ENCODE results near the gene CRTAP. TPM values are rescaled to one million over a fixed set of nuclear protein-coding genes. Genes with fewer than 3 reads are reported as not detected.
"Not testable (repeated sequence)": the region's sequence is repeated elsewhere in the genome, so short reads cannot be mapped to it uniquely, and the experiment has no call there.

The CRTAP gene
- total RNA-seq, 2 experiments from 2014 or later, result 36.0 to 39.4 TPM

GRCh38 chr3:33174711-33175414, 61.0 kb downstream of the CRTAP start:
- H3K4me1 Mint-ChIP-seq, result peaks cover 6% of the 10 kb centered on the region
- peaks cover 9% of the 10 kb centered on the region for H3K27me3 Mint-ChIP-seq
- ATAC-seq (ENCODE audit: low read depth) (no peak), DNase-seq (no peak)
- no peak overlapping the region for H3K4me3 Mint-ChIP-seq
- POLR2A ChIA-PET, result no interaction called here
- peaks cover 1% of the 10 kb centered on the region for H3K36me3 Mint-ChIP-seq
- H3K27ac Mint-ChIP-seq, result no peak overlapping the region
- H3K9me3 Mint-ChIP-seq, result peaks cover 2% of the 10 kb centered on the region

GRCh38 chr3:33179132-33179531, 65.3 kb downstream of the CRTAP start:
- H3K4me1 Mint-ChIP-seq, result no peaks in the 10 kb centered on the region
- no peaks in the 10 kb centered on the region for H3K9me3 Mint-ChIP-seq
- H3K36me3 Mint-ChIP-seq, result no peaks in the 10 kb centered on the region
- POLR2A ChIA-PET, result no interaction called here
- DNase-seq (no peak), ATAC-seq (ENCODE audit: low read depth) (no peak)
- peaks cover 11% of the 10 kb centered on the region for H3K27me3 Mint-ChIP-seq
- H3K27ac Mint-ChIP-seq, result no peak overlapping the region
- H3K4me3 Mint-ChIP-seq, result no peak overlapping the region

- H3K4me3 Mint-ChIP-seq, result no peak overlapping the region
- ATAC-seq (ENCODE audit: low read depth), result no peak
- no peaks in the 10 kb centered on the region for H3K4me1 Mint-ChIP-seq
- no peak for DNase-seq
- no peak overlapping the region for H3K27ac Mint-ChIP-seq
- no peaks in the 10 kb centered on the region for H3K9me3 Mint-ChIP-seq
- H3K27me3 Mint-ChIP-seq, result peaks cover 9% of the 10 kb centered on the region
- no peaks in the 10 kb centered on the region for H3K36me3 Mint-ChIP-seq
- POLR2A ChIA-PET, result no interaction called here
Observed at GRCh38 chr3:33181229-33181628, 67.4 kb downstream of the CRTAP start.

DNA sequence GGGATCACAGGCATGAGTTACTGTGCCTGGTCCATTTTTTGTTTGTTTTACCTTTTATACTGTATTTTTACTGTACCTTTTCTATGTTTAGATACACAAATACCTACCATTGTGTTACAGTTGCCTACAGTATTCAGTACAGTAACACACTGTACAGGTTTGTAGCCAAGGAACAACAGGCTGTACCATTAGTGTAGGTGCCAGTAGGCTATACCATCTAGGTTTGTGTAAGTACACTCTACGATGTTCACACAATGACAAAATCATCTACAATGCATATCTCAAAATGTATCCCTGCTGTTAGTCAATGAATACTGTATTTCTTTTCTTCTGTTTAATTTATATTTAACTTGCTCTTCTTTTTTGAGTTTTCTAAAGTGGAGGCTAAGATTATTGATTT, 67.8 kb downstream of the CRTAP start:
- H3K9me3 Mint-ChIP-seq; H3K36me3 Mint-ChIP-seq; H3K27ac Mint-ChIP-seq; H3K27me3 Mint-ChIP-seq; H3K4me3 Mint-ChIP-seq; H3K4me1 Mint-ChIP-seq; DNase-seq; ATAC-seq (ENCODE audit: low read depth); POLR2A ChIA-PET: not testable (repeated sequence)

- H3K36me3 Mint-ChIP-seq, result no peaks in the 10 kb centered on the region
- no peak for DNase-seq
- H3K27me3 Mint-ChIP-seq, result peaks cover 11% of the 10 kb centered on the region
- no peak for ATAC-seq (ENCODE audit: low read depth)
- no peak overlapping the region for H3K27ac Mint-ChIP-seq
- no peak overlapping the region for H3K4me3 Mint-ChIP-seq
- POLR2A ChIA-PET, result no interaction called here
- H3K9me3 Mint-ChIP-seq, result peaks cover 2% of the 10 kb centered on the region
- H3K4me1 Mint-ChIP-seq, result no peaks in the 10 kb centered on the region
Observed at GRCh38 chr3:33184863-33185262, 71.0 kb downstream of the CRTAP start.

- peaks cover 19% of the 10 kb centered on the region for H3K27me3 Mint-ChIP-seq
- no peaks in the 10 kb centered on the region for H3K4me1 Mint-ChIP-seq
- H3K4me3 Mint-ChIP-seq, result no peak overlapping the region
- H3K36me3 Mint-ChIP-seq, result no peaks in the 10 kb centered on the region
- DNase-seq (no peak), ATAC-seq (ENCODE audit: low read depth) (no peak)
- peaks cover 2% of the 10 kb centered on the region for H3K9me3 Mint-ChIP-seq
- no peak overlapping the region for H3K27ac Mint-ChIP-seq
- POLR2A ChIA-PET, result no interaction called here
Observed at GRCh38 chr3:33186524-33187367, 72.9 kb downstream of the CRTAP start.

GRCh38 chr3:33187368-33187634, 73.5 kb downstream of the CRTAP start:
- ATAC-seq (ENCODE audit: low read depth) (no peak), DNase-seq (no peak)
- Mint-ChIP-seq H3K27ac (no peak overlapping the region), H3K27me3 (peaks cover 19% of the 10 kb centered on the region), H3K9me3 (peaks cover 2% of the 10 kb centered on the region), H3K36me3 (no peaks in the 10 kb centered on the region), H3K4me3 (no peak overlapping the region), H3K4me1 (no peaks in the 10 kb centered on the region)
- POLR2A ChIA-PET, result no interaction called here

DNA sequence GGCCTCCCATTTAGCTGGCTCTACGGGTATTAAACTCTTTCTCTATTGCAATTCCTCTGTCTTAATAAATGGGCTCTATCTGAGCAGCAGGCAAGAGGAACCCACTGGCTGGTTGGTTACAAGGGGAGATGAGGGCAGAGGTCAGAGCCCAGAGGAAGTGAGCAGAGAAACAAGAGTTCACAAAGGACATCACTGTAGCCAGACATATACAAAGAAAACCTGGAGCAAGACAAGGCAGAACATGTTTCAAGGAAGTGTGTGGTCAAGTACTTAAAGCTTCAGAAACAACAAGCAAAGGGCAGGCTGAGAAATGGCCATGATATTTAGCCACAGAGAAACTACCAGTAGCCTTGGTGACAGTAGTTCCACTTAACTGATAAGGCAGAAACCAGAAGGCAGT, 80.5 kb downstream of the CRTAP start:
- H3K9me3 Mint-ChIP-seq, result no peaks in the 10 kb centered on the region
- no peak overlapping the region for H3K27ac Mint-ChIP-seq
- ATAC-seq (ENCODE audit: low read depth), result no peak
- POLR2A ChIA-PET, result no interaction called here
- DNase-seq, result no peak
- no peaks in the 10 kb centered on the region for H3K4me1 Mint-ChIP-seq
- H3K4me3 Mint-ChIP-seq, result no peak overlapping the region
- H3K27me3 Mint-ChIP-seq, result peaks cover 11% of the 10 kb centered on the region
- no peaks in the 10 kb centered on the region for H3K36me3 Mint-ChIP-seq

- no peaks in the 10 kb centered on the region for H3K4me1 Mint-ChIP-seq
- ATAC-seq (ENCODE audit: low read depth), result no peak
- peaks cover 6% of the 10 kb centered on the region for H3K27me3 Mint-ChIP-seq
- H3K27ac Mint-ChIP-seq, result no peak overlapping the region
- H3K36me3 Mint-ChIP-seq, result no peaks in the 10 kb centered on the region
- H3K9me3 Mint-ChIP-seq, result no peaks in the 10 kb centered on the region
- no peak overlapping the region for H3K4me3 Mint-ChIP-seq
- DNase-seq, result no peak
- POLR2A ChIA-PET, result no interaction called here
Observed at GRCh38 chr3:33196538-33196937, 82.7 kb downstream of the CRTAP start.

Other genes with a start within 250 kb of the CRTAP start
- gene CCR4, start 162.4 kb upstream of the CRTAP start, total RNA-seq, result 10 to 100 TPM; 17.5 to 20.7 TPM
- gene GLB1, start 16.9 kb upstream of the CRTAP start, total RNA-seq, result 10 to 100 TPM; 40.6 to 46.0 TPM
- gene TMPPE, start 16.9 kb upstream of the CRTAP start, total RNA-seq, result 10 to 100 TPM in 1 of 2 experiments, 1 to 10 TPM in 1; 9.8 to 10.9 TPM
- not detected for gene SUSD5, start 104.8 kb downstream of the CRTAP start, total RNA-seq
- not detected for gene FBXL2, start 163.4 kb downstream of the CRTAP start, total RNA-seq

Data from activated naive CD8-positive, alpha-beta T cell treated with anti-CD3 and anti-CD28 coated beads, Interleukin-2, amount 10 ng/mL, durations not matched to agents 7 days and 5 days (primary cell).